Testis (tissue), 2 donors: ENCODE data around the gene ATMIN.

Source experiments
- CTCF ChIP-seq, 3 experiments: fragments of 450-650 bp in 2 of 3; fragments of 200-600 bp in 1 of 3; sonication (generic) in 1 of 3; IDR thresholded peaks; one replicate each; pipeline ENCODE4 v1.5.1; 2016 to 2019; ENCODE audit warnings: antibody characterized with exemption in 3 of 3, mild to moderate bottlenecking in 2 of 3, moderate library complexity in 1 of 3
- POLR2A ChIP-seq: fragments of 450-650 bp; IDR thresholded peaks from one replicate; pipeline ENCODE4 v1.6.1; 2017; ENCODE audit warnings: antibody characterized with exemption, mild to moderate bottlenecking, moderate library complexity

- TF ChIP-seq CTCF (IDR thresholded peaks at IDR 0.05) (no peak), POLR2A (no peak)
These were observed 34.3 kb upstream of the ATMIN start for GRCh38 chr16:81001330-81001729.
